Anterior cingulate cortex (tissue), 58 donors: ENCODE measurements around the gene RBMY1B.
"Not testable (repeated sequence)": the region's sequence is repeated elsewhere in the genome, so short reads cannot be mapped to it uniquely, and the experiment has no call there.

Source experiments
- DNase-seq, 58 donors: peaks; one replicate each; lab custom pipeline; 2025; lab: John Stamatoyannopoulos, UW

Gene RBMY1B

GRCh38 chrY:21511038-21511437, at the start of gene RBMY1B:
TSS of gene RBMY1B (plus strand) at chrY:21511338. CDS start at chrY:21513351, 2,013 bp downstream.
- not testable (repeated sequence) for DNase-seq

DNA sequence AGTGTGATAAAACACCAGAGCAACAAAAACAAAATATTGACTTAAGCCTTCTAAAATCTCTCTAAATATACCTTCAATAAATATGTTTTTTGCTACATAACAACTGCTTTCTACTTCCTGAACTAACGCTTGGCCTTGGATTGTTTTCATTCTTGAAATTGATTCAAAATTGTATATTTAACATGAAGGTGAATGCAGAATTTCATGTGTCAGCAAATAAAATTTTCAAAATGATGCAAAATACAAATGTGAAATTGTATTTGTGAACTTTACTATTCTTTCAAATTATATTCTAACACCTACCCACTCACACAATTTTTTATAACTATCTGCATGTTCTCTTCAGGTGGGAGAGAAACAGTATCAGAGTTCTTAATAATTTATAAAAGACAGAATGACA, 48.2 kb upstream of the RBMY1B start:
- DNase-seq = not testable (repeated sequence)

GRCh38 chrY:21482967-21483366, 28.2 kb upstream of the RBMY1B start:
- no peak for DNase-seq

- not testable (repeated sequence) for DNase-seq
Measured at GRCh38 chrY:21534579-21534978, 23.4 kb downstream of the RBMY1B start, which contains the start of gene RBMY1A1. TSS of gene RBMY1A1 (plus strand) at chrY:21534879. CDS start at chrY:21536892, 2,013 bp downstream.

DNA sequence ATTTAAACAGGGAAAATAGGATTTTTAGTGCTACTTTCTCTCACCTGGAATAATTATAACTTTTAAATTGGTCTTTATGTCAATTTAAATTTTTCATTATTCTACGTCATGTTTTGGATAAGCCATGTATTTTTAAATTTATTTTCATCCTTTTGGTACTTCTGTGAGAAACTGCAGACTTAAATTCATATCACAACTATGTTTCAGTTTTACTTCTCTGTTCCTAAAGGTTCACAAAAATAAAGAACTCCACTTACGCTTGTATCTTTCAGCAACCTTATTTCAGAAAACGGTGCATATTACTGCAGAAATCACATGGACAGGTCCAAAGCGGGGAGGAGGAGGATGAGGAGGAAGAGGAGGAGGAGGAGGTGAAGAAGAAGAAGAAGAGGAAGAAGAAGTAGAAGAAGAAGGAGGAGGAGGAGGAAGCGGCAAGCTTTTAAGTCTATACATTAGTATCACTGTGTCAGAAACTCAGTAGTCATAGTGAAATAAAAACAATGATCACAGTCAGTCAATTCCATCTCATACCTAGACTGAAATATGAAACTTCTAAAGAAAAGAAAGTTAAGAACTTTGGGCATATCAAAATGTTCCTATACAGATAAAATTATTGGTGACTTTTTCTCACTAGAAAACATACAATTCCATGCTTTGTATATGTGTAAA, 48.3 kb downstream of the RBMY1B start:
- not testable (repeated sequence) for DNase-seq
